GM12874 (cell line): ENCODE data around the gene PRKAR1B.

Experiments
- TF ChIP-seq, protein P1 (sequence below): IDR thresholded peaks from 2 replicates; pipeline ENCODE4 v1.5.1; 2011; ENCODE audit warnings: low read depth, mild to moderate bottlenecking, control low read depth, low read length, moderate library complexity; ENCODE audit not compliant: insufficient read depth

The PRKAR1B gene

DNA sequence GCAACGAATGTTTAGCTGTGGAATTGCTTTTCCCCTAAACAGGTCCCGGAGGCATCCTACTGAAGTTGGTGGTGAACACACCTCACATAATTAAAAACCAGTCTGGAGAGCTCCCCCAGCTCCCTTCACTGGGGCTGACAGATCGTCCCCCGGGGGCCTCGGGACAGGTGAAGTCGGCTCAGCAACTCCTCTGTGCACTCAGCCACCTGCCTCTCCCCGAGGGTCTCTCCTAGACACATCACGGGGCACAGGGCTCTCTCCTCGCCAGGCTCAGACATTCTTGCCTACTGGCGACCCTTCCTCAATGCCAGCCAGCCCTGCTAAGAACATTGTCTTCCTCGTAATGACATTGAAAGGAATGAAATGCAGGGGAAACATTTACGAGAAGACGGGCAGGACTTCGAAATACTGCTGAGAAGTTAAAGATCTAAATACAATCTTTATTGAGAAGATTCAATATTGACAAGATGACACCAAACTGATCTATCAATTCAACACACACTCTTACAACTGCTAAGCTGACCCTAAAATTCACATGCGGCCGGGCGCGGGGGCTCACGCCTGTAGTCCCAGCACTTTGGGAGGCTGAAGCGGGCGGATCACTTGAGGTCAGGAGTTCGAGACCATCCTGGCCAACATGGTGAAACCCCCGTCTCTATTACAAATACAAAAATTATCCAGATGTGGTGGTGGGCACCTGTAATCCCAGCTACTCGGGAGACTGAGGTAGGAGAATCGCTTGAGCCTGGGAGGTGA is 88.6 kb downstream of the PRKAR1B start:
- TF ChIP-seq, protein P1, sequence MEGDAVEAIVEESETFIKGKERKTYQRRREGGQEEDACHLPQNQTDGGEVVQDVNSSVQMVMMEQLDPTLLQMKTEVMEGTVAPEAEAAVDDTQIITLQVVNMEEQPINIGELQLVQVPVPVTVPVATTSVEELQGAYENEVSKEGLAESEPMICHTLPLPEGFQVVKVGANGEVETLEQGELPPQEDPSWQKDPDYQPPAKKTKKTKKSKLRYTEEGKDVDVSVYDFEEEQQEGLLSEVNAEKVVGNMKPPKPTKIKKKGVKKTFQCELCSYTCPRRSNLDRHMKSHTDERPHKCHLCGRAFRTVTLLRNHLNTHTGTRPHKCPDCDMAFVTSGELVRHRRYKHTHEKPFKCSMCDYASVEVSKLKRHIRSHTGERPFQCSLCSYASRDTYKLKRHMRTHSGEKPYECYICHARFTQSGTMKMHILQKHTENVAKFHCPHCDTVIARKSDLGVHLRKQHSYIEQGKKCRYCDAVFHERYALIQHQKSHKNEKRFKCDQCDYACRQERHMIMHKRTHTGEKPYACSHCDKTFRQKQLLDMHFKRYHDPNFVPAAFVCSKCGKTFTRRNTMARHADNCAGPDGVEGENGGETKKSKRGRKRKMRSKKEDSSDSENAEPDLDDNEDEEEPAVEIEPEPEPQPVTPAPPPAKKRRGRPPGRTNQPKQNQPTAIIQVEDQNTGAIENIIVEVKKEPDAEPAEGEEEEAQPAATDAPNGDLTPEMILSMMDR = no peak

GRCh38 chr7:637826-638225 is 89.3 kb downstream of the PRKAR1B start:
- TF ChIP-seq, protein P1 = no peak

DNA sequence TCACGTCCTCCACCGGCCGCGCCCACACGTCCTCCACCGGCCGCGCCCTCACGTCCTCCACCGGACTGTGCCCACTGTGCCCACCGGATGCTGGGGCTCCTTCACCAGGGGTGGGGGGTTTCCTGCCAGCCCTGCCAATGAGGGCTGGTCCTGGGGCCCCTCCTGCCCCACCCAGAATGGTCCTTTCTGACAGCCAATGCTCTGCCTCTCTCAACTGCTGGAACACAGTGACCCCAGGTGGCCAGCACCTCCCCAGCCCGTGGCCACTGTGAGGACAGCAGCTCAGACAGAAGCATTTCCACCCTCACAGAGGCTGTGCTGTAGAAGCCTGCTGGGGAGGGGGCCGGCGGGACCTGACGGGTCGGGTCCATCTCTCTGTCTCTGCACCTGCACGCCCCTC is 90.7 kb downstream of the PRKAR1B start:
- TF ChIP-seq, protein P1 = no peak

DNA sequence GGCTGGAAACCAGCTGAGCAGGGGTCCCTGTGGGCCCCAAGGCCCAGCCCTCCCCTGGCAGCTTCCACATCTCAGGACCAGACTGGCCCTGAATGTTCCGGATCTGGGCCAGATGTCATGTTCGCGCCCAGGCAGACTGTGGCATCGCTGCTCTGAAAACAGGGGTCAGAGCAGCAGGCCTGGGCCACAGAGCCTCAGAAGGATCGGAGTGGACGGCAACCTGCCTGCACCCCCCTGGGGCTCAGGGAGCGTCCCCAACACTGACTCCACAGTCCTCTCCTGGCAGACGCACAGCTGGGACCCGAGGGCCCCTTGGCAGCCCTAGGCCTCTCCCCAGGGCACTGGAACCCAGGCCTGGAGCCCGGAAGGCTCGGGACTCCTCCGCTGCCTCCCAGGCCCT is 91.9 kb downstream of the PRKAR1B start:
- TF ChIP-seq, protein P1 = no peak

- TF ChIP-seq, protein P1 = no peak
Measured at GRCh38 chr7:633381-634018, 93.6 kb downstream of the PRKAR1B start.

DNA sequence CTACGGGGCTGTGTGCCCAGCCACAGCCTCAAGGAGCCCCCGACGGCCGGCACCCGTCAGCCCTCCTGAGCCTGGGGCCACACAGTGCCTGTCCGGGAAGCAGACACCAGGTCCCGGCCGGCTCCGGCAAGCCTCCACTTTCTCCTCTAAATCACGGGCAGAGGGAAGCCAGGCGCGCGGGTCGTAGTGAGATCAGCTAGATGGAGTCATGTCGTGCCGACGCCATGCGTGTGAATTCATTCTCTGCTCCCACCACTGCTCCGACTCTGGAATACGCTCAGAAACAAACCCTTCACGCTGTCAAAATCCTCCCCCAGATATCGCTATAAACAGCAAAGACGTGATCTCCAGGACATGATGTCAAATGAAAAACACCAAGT is 94.3 kb downstream of the PRKAR1B start:
- TF ChIP-seq, protein P1 = no peak

DNA sequence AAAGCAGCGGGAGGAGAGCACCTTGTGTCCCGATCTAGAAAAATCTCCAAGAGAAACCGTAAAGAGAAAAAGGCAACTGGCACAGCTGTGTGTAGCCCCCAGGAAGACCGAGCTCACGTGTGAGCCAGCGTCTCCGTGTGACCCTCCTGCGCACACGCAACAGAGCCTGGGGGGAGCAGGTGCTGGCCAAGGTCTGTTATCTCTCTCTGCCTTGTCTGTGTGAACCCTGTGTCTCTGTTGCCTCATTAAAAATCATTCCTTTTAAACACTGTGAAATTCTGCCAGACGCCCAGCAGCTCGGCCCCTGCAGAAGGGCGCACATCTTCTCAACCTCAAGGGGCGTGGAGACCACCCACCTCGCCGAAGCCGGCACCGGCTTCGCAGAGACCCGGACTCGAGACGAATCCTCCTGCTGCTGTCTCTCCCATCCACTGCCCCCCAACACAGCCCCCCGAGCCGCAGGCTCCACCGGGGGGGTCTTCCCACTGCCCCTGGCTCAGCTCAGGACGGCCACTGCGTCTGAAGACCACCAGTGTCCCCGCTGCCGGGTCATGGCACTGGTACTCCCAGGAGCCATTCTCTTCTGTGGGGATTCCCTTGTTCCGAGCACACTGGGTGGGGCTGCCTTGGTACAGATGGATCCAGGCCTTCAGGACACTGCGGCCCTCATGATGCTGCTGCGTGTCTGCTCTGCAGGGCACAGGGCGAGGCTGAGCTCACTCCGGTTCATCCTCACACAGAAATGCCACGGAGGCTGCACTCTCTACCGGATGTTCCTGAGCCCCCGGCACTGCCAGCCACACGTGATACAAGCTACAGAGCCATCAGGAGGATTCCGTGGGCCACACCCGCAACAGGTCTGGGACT is 94.9 kb downstream of the PRKAR1B start:
- TF ChIP-seq, protein P1 = no peak
